GM12891 (cell line): Measurements from ENCODE around the gene IFNL2.

ENCODE experiments used
- POLR2A ChIP-seq: IDR thresholded peaks from 2 replicates; pipeline ENCODE4 v1.6.1; 2011; ENCODE audit warnings: low read depth, low read length, control low read depth
- POLR2AphosphoS5 ChIP-seq: IDR thresholded peaks from 2 replicates; pipeline ENCODE4 v1.6.1; 2011; ENCODE audit warnings: low read depth, low read length, control low read depth
- TAF1 ChIP-seq: IDR thresholded peaks from 2 replicates; pipeline ENCODE4 v1.6.1; 2011; ENCODE audit warnings: low read depth, low read length, control low read depth

- TF ChIP-seq POLR2A (no peak), POLR2AphosphoS5 (no peak), TAF1 (no peak)
These were observed 6.5 kb upstream of the IFNL2 start for GRCh38 chr19:39261704-39262103.
